PFSK-1 (cell line): ENCODE data around the gene SPIB.

Source experiments
- POLR2AphosphoS5 ChIP-seq: IDR thresholded peaks from 2 replicates; pipeline ENCODE4 v1.6.1; 2012; ENCODE audit warnings: low read depth, mild to moderate bottlenecking, control low read depth, low read length, moderate library complexity
- TAF1 ChIP-seq: IDR thresholded peaks from 2 replicates; pipeline ENCODE4 v1.6.1; 2012; ENCODE audit warnings: low read length, control low read depth, borderline replicate concordance; ENCODE audit not compliant: insufficient read depth

DNA sequence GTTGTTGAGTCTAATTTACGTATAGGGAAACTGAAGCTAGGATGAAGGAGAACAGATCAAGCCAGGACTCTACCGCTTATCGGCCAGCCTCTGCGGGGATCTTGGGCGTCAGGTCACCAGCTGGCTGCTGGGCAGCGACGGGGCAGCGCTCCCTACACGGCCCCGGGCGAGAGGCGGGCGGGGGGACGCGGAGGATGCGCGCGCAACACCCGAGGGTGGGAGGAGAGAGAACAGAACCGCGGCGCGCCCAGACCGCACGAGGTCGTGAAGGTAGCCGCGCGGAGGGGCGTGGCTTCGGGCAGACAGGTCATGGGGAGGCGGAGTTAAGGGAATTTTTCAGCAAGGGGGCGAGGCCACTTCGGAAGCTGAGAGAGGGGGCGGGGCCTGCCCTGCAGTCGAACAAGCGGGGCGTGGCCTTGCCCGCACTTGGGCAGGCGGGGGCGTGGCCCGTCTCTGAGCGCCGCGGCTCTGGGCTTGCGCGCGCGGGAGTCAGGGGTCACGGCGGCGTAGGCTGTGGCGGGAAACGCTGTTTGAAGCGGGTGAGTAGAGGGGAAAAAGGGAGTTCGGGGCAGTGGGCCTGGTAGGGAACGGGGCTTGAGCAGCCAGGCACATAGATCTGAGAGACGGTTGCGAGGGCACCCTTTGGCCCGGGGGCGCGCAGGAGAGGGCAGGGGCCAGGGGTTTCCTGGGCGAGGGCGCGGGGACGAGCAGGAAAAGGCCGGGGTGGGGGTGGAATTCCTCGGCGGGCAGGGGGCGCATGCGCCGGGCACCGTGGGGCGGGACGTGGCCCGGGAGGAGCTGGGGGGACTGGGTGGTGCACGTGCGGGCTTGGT lies 34.7 kb upstream of the SPIB start, which contains the start of gene POLD1:
- peak; percentile 58; the same call in 1 of the 2 replicates for TF ChIP-seq TAF1
- peak; percentile 80; the same call in 1 of the 2 replicates for TF ChIP-seq POLR2AphosphoS5
